HG03045 (cell line): ENCODE measurements around the gene RHBDL2.
A peak's percentile ranks its signal among the peaks of the same experiment; 100 is the strongest.
"Not testable (repeated sequence)": the region's sequence is repeated elsewhere in the genome, so short reads cannot be mapped to it uniquely, and the experiment has no call there.

Experiments used
- ATAC-seq: cut with Tn5 transposase; IDR thresholded peaks from one replicate; pipeline ENCODE4 v1.9.1; 2021; ENCODE audit warnings: mild to moderate bottlenecking, moderate library complexity; ENCODE audit not compliant: unreplicated experiment

RHBDL2 gene, protein sequence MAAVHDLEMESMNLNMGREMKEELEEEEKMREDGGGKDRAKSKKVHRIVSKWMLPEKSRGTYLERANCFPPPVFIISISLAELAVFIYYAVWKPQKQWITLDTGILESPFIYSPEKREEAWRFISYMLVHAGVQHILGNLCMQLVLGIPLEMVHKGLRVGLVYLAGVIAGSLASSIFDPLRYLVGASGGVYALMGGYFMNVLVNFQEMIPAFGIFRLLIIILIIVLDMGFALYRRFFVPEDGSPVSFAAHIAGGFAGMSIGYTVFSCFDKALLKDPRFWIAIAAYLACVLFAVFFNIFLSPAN

DNA sequence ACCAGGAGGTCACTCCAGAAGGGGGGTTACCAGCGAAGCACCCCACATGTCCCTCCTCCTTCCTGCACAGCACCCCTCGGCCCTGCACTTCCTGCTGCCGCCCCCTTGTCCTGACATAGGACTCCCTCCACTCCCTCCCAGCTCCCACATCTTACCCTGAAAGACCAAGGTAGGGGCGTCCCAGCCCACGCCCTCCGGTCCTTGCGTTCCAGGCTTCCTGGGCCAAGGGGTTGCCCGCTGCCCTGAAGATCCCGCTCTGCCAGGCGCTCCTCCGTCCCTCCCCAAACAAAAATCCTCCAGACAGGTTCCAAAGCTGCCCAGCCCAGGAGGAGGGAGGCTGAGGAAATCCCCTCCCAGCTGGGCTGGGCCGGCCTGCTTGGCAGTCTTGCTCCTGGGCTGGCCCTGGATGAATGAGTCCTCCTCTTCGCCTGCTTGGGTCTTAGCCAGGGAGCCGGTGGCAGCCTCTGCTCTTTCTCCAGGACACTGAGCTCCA lies at the start of gene RHBDL2:
TSS of gene RHBDL2 (minus strand) at position 304 of the 493 bp plus-strand sequence. CDS start 22,618 bp downstream, outside the sequence.
- no peak for ATAC-seq

DNA sequence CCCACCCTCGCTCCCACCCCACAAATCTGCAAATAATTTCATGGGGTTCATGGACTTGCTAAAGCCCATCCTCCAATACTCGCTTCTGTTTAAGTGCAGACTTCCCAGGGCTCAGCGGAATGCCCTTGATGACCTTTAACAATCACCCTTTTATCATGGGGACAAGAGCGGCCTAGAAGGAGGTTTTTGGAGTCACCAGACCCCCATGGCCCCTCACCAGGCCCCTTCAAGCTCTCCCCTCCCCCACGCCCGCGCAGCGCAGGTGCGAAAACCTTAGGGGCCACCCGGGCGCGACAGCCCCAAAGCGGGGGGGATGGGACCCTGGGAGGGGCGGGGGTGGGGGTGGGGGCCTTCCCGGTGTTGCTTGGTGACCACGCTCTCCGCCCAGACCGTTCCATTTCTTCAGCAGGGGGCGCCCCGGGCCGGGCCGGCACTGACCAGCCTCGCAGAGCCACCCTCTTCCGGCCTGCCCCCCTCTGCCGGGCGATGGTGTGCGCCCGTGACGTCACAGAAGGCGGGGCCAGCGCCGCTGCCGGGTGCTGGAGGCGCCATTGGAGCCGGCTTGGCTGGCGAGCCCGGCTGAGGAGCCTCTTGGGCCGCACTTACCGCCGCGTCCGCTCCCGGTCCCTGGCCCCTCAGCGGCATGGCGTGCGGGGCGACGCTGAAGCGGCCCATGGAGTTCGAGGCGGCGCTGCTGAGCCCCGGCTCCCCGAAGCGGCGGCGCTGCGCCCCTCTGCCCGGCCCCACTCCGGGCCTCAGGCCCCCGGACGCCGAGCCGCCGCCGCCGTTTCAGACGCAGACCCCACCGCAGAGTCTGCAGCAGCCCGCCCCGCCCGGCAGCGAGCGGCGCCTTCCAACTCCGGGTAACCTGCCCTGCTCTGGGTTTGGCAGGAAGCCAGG lies 49.4 kb upstream of the RHBDL2 start, which contains the start of gene AKIRIN1:
TSS of gene AKIRIN1 (plus strand) at position 539 of the 900 bp plus-strand sequence. CDS start at position 644, 105 bp downstream.
- ATAC-seq = peak; percentile 93

DNA sequence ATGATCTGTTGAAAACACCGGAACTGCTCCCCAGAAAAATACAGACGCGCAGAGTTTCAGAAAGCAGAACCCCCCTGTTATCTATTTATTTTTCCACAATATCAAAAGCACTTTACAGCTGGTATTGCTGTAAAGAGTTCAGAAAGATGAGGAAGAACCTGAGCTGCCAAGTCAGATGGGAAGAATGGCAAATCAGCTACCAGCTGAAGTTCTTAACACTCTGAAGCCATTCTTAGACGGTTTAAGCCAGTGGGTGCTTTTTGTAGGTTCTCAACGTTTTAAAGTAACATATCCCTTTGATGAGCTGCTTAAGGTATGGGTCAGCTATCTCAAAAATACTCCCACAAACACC lies 48.7 kb upstream of the RHBDL2 start:
- no peak for ATAC-seq

DNA sequence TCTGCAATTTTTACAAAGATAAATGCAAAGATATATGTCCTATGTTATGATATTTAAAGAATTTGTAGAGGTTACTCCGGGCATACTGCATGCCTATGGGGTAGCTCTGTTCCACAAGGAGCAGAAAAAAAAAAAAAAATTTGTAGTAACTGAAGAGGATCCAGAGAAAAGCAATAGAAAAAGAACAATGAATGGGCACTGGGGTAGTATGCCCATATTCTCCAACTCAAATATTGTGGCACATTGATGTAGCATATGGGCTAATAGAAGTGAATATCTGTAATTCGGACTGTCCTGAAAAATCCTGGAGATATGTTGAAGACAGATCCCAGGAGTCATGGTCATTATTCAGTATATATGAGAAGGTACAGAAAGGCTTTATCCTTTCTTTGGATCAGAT lies 48.3 kb upstream of the RHBDL2 start:
- no peak for ATAC-seq

DNA sequence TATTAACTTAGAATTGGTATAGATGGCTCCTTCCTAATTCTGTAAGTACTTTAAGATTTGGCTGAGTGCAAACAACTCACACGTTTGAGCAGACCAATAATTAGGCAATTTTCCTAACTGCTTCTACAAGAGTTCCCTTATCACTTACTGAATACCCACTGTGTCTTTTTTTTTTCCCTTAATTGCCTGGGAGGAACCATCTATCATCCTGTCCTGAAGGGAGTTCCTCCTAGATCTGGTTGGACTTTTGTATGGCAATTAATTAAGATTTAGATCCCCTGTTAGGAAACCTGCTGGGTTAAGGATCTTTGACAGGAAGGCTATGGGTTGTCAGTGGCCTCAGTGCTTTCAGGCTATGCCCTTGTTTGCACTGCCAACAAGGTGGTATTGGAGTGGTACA lies 37.8 kb upstream of the RHBDL2 start:
- ATAC-seq = not testable (repeated sequence)

DNA sequence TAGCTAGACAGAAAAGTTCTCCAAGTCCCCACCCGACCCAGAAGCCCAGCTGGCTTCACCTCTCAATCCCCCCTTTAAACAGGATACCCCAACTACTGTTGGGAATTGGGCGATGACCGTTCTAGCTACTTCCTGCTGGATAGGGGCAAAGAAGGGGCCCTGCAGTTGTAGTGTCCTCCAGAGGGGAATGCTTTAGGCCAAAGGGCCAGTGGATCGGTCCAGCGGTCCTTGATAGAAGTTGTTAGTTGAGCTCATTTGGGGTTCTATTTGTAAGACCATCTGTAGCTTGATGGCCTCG lies 36.6 kb upstream of the RHBDL2 start:
- not testable (repeated sequence) for ATAC-seq

DNA sequence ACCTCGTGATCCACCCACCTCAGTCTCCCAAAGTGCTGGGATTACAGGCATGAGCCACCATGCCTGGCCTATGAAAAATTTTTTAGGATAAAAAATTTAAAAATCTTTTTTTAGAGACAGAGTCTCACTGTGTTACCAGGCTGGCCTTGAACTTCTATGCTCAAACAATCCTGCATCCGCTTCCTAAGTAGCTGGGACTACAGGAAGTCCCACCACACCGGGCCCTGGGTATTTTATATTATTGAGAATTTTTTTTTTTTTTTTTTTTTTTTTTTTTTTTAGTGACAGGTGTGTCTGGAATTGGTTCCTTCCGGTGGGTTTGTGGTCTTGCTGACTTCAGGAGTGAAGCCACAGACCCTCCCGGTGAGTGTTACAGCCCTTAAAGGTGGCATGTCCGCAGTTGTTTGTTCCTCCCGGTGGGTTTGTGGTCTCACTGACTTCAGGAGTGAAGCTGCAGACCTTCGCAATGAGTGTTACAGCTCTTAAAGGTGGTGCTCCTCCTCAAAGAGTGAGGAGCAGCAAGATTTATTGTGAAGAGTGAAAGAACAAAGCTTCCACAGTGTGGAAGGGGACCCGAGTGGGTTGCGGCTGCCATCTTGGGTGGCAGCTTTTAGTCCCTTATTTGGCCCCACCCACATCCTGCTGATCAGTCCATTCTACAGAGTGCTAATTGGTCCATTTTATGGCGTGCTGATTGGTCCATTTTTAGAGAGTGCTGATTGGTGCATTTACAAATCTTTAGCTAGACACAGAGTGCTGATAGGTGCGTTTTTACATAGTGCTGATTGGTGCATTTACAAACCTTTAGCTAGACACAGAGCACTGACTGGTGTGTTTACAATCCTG lies 36.0 kb upstream of the RHBDL2 start:
- ATAC-seq = not testable (repeated sequence)

DNA sequence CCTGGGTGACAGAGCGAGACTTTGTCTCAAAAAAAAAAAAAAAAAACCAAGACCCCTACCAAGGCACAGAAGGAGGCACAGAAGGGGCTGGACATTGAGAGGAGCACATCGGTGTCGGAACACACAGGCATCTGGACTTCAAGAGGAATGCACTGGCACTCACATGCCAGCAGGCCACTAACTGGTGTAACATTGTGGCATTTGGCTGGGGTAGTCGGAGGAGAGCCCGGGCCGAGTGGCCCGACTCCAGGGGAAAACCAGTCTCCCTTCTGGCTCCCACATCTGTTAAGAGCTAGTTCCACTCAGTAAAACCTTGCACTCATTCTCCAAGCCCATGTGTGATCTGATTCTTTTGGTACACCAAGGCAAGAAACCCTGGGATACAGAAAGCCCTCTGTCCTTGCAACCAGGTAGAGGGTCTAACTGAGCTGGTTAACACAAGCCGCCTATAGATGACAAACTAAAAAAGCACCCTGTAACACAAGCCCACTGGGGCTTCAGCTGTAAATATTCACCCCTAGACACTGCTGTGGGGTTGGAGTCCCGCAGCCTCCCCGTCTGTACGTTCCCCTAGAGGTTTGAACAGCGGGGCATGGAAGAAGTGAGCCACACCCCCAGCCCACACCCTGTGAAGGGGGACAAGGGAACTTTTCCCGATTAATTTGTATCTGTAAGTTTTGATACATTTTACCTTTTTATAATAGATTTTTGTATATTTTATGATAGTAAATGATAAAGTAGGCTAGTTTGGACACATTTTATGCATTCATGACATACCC lies 32.2 kb upstream of the RHBDL2 start:
- ATAC-seq = no peak

DNA sequence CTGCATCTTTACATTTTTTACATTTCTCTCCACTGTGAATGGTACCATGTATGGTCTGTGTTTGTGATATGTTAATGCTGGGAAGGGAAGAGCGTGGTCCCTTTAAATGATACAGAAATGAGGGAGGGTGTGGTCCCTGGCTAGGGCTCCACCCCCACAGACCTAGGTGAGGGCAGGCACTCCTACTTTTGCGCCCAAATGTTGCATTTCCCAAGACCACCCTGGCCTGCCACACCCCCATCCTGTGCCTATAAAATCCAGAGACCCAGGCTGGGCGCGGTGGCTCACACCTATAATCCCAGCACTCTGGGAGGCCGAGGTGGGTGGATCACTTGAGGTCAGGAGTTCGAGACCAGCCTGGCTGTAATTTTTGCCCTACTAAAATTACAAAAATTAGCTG lies 31.5 kb upstream of the RHBDL2 start:
- not testable (repeated sequence) for ATAC-seq

DNA sequence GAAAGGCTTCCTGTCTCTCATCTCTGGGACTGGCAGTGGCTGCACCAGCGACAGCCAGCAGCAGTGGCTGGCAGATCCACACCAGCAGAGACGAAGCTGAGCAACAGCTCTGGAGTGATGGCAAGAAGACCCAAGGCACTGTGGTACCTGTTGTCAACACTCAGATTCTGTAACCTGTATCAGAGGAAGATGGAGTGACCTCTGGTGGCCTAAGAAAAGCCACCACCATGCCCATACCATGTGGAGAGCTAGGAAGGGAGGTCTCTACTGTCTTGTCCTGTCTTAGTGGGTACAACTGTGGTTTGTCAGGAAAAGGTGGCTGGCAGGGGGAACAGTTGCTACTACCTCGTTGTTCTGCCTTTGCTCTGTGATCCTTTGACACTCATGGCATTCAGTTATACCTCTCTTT lies 22.5 kb upstream of the RHBDL2 start:
- no peak for ATAC-seq

DNA sequence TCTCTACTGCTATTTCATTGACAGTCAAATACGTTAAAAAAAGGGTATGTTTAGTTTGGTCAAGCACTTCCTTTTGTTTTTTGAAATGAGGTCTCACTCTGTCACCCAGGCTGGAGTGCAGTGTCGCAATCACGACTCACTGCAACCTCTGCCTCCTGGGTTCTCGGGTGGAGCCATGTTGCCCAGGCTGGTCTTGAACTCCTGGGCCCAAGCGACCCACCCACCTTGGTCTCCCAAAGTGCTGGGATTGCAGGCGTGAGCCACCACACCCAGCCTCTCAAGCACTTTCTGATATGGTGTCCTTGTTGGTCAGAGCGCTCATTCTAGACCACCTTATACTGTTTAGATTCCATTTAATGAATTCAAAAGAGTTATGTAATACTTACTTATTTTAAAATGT lies 20.9 kb upstream of the RHBDL2 start:
- ATAC-seq = no peak

DNA sequence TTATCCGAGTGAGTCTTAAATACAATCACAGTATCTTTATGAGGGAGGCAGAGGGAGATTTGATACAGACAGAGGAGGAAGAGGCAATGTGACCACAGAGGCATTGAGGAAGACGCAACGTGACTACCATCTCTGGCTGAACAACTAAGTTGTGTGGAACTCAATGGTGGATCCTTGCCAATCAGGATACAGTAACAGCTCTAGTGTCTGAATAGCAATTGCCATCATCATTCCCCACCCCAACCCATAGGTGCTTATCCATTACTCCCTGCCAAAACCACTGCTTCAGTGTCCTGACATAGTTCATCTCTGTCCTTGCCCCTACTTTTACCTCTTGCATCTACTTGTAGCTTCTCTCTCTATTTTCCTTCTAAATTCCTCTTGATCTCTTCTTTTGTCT lies 20.5 kb upstream of the RHBDL2 start:
- no peak for ATAC-seq

DNA sequence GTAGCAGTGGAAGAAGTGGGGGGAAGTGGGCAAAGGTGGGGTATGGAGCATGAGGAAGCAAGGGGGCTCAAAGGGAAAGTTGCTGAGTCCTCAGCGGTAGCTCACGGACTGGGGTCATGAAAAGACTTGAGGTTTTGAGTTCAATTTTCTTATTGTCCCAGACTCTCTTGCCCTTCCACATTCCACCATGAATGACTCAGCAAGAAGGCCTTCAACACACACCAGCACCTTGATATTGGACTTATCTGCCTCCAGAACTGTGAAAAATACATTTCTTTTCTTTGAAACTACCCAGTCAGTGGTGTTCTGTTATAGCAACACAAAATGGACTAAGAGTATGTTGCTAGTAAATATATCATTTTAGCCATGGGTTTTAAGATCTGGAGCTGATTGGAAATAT lies 17.3 kb upstream of the RHBDL2 start:
- no peak for ATAC-seq

DNA sequence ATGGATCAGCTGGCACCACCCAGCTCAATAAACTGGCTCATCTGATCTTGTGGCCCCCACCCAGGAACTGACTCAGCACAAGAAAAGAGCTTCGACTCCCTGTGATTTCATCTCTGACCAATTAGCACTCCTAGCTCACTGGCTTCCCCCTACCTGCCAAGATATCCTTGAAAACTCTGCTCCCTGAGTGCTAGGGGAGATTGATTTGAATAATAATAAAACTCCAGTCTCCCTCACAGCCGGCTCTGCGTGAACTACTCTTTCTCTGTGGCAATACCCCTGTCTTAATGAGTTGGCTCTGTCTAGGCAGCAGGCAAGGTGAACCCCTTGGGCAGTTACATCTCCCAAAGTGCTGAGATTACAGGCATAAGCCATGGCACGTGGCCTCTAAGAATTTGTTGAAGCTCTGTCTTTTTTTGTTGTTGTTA lies 11.8 kb upstream of the RHBDL2 start:
- ATAC-seq = no peak

DNA sequence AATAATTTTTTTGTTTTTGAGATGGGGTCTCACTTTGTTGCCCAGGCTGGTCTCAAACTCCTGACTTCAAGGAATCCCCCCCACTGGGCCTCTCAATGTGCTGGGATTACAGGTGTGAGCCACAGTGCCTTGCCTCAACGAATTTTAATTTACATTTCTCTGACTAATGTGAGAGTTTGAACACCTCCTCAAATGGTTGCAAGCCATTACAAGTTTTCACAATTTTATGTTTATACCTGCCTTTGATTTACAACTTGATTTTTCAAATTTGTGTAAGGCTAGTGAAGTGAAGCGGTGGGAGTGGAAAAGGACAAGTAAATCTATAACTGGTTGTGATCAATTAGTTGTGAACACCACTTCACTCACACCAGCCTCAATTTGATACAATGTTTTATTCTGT lies 8.9 kb upstream of the RHBDL2 start:
- ATAC-seq = no peak

DNA sequence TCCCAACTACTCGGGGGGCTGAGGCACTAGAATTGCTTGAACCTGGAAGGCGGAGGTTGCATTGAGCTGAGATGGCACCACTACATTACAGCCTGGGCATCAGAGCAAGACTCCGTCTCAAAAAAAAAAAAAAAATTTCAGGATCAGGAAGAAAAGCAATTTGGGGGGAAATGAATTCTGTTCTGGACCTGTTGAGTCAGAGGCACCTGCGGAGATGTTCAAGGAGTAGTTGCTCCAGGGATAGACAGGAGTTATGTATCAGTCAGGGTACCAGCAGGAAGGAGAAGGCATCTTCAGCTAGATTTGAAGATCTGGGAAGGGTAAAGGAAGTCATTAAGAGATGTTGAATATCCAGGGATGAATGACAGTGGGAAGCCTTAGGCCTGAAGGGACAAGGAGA lies 2.9 kb upstream of the RHBDL2 start:
- no peak for ATAC-seq

DNA sequence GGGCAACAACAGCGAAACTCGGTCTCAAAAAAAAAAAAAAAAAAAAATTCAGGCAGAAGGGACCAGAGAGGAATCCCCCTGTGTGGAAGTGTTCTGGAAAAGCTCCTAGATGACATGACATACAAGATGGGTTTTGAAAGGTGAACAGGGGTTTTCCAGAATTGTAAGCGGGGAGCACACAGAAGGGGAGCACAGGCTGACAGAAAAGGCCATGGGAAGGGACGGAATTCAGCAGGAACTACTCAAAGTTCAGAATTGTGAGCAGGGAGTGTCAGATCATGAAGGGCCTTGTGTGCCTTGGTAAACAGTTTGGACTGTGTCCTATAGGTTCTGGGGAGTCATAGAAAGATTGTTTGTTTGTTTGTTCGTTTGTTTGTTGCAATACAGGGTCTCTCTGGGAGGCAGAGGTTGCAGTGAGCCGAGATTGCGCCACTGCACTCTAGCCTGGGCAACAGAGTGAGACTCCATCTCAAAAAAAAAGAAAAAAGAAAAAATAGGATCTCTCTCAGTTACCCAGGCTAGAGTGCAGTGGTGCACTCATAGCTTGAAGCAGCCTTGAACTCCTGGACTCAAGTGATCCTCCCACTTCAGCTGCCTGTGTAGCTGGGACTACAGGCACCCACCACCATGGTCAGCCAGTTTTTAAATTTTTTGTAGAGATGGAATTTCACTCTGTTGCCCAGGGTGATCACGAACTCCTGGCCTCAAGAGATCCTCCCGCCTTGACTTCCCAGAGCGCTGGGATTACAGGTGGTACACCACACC lies 1.2 kb upstream of the RHBDL2 start:
- ATAC-seq = no peak

DNA sequence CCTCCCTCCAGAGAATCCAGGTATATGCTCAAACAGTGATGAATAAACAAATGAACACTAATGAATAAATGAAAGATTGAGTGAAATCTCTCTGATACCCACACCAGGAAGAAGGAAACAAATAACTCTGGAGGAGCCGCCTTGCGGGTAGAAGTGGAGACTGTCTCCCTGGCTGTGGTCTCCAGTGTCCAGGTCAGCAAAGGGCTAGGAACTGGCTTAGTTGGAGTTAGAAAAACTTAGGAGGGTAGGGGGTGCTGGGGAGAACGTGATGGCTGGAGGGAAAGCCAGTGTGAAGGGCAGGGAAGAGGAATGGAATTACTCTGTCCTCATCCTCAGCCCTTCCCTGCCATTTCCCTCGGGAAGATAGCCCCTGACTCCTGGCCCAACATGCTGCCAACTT lies 537 bp downstream of the RHBDL2 start:
- ATAC-seq = no peak

DNA sequence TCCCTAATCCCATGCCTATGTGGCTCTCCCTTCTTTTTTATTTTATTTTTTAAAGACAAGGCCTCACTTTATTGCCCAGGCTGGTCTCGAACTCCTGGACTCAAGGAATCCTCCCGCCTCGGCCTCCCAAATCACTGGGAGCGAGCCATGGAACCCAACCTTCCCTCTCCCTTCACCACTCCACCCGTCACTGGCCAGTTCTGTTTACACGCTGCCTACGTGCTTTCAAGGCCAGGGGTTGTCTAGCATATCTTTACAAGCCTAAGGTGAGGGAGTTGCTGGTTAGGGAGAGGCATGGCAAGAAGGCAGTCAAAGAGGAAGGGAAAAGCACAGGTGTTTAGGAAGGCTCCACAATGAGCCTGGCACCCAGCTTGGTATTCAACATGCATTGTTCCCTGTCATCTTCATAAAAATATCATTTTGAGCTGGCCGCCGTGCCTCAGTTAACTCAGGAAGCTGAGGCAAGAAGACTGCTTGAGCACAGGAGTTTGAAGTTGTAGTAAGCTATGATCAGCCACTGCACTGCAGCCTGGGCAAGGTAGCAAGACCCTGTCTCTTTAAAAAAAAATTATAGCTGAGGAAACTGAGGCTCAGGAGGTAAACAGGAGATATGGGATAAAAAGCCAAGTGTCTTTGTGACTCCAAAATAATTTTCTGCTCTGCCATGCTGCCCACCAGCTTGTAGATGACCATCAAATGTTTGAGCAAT lies 1.1 kb downstream of the RHBDL2 start:
- ATAC-seq = no peak
